GM19452 (cell line): ENCODE measurements around the gene TST.
A peak's percentile ranks its signal among the peaks of the same experiment; 100 is the strongest.

ENCODE experiments used
- ATAC-seq: cut with Tn5 transposase; IDR thresholded peaks from one replicate; pipeline ENCODE4 v1.9.1; 2021; ENCODE audit not compliant: unreplicated experiment

Gene TST

DNA sequence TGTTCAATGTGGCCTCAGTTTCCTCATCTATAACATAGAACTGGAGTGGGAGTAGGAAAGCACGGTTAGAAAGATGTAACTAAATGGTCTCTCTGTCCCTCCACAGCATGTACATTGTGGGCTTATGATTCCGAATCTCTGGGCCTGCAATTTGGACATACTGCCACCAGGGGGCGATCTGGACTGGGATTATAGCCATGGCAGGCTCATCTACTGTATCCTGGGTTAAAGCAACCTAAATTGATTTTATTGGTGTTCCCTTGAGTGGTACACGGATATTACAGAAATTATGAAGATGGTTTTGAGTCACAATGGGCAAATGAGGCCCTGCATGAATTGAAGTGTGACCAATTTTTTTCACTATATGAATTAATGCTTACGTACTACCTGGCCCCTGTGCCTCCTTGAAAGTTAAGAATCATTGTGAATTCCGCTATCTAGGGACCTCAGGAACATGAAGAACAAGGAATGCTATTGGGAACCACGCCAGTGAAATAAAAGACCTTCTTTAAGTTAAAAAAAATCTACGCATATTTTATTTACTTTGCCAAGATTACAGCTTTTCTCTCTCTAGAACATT lies 32.9 kb downstream of the TST start:
- no peak for ATAC-seq

DNA sequence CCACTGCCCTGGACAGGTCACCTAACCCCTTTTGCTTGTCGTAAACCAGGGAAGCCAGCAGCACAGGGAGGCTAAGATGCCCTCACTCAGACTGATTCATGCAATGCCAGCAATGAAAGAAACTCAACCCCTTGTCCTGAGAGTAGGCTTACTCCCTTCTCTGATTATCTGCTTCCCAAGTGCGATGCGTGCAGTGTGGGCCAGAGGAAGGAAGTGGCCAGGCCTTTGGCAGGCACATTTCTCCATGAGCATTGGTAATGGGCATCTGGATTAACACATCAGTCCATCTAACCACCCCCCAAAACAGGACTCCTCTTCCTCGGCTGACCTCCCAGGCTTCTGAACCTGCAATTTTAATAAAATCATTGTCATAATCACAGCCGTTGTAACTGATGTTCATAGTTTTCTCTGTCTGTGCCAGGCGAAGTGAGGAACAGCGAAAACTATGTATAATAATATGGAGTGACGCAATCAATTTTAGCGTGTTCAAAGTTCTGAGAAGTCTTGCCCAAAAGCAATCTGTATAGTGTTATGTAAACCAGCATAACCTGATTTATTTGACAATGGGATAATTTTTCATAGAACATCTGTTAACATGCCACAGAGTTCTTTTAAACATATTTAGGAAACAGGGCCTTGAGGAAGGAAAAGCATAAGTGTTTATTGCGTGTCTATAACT lies 33.9 kb downstream of the TST start:
- no peak for ATAC-seq

DNA sequence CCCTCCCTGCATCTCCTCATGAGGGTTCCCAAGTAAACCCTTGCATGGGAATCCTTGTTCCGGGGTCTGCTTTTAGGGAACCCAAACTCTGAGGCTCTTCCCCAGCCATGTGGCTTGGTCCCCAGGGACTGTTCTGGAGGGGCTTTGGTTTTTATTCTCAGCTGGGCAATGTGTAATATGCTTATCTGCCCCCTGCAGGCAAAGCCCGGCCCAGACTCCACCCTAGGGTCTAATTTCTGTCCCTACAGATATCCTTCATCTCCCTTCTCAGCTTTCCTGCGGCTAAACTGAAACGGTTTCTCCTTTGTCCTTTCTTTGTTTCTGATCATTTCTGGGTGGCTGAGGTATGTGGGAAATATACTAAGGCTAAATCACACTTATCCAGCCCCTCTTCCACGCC lies 37.1 kb downstream of the TST start:
- ATAC-seq, result no peak

- ATAC-seq, result no peak
Observed at GRCh38 chr22:36981247-36981775, 37.9 kb downstream of the TST start.

- ATAC-seq, result no peak
Observed at GRCh38 chr22:36979016-36979910, 40.0 kb downstream of the TST start.

DNA sequence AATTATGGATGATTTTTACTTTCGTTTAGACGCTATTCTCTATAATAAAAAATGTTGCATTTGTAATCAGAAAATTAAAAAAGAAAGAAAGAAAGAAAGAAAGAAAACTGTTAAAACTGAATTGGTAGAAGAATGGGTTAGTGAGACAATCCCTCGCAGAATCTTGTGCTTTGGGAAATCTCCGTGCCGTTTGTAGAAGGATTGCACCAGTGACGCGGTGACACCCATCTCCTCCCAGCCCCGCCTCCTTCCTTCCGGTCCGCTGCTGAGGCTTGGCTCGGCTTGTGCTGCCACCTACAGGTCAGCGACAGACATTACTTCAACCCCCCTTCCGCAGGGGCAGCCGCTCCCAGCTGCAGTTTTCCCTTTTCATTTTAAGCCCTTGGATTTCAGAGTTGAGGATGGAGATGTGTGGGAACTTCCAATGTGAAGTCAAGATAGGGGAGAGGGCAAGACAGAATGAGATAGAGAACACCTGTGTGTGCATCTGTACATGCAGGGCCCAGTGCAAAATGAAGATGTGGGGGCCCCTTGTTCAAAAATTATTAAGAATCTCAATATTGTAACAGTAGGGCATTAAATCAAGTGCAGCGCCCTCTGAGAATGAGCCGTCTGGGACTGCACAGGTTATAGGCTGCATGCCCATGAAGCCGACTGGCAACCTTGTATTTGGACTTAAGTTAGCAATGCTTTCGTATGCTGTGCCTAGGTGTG lies 41.1 kb downstream of the TST start:
- peak; percentile 76 for ATAC-seq

DNA sequence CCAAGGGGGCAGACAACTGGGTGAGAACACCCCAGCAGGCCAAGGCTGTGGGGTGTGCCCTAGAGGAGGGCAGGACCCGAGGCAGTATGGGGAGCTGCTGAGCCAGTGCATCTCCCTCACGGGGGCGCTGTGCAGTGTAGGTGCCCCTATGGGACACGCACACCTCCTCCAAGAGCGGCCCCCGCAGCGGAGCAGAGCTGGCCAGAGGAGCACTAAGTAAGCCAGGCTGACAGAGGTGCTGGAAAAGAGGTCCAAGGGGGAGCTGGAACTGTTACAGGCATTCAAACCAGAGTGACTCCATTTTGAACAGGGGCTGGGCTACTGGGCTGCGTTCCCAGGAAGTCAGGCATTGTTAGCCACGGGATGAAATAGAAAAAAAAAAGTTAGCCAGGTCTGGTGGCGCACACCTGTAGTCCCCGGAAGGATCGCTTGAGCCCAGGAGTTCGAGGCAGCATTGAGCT lies 41.8 kb downstream of the TST start:
- no peak for ATAC-seq

DNA sequence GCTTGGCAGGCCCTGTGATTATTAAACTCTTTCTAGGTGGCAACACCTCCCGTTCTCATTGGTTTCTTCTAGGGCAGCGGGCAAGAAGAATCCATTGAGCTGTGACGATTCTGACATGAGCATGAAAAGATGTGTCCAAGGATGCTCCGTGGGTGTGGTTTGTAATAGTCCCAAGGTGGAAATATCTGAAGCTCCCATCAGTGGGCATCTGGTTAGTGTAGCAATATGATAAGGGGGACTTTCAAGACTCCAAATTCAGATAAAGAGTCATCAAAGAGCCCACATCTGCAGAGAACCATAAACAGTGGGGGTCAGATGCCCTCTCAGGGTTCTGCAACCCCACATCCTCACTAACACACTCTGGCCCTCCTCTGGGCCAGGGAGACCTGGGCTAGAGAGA lies 42.6 kb downstream of the TST start:
- no peak for ATAC-seq

- no peak for ATAC-seq
Observed at GRCh38 chr22:36971341-36972125, 47.7 kb downstream of the TST start.

DNA sequence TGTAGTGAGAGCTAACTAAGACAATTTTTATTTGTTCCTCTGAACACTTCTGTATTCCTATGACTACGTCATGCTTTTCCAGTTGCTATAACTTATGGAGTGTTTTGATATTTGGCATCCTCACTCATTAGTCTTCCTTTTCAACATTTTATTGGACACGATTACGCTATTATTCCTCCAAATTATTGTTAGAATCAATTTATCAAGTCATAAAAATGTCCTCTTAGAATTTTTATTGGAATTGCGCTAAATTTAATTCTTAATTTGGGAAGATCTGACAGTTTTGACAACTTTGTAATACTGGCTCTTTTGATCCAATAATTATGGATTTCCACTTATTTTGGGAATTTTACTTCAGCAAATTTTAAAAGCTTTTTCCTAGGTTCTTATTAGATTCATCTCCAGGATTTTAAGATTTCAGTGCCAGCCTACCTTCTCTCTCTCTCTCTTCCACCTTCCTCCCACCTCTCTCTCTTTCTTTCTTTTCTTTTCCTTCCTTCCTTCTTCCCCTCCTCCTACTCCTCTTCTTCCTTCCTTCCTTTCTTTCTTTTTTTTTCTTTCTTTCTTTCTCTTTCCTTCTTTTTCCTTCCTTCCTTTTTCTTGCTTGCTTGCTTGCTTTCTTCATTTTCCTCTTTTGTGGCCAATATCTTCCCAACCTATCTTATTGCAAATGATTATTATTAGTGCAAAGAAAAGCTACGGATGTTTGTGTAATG lies 50.8 kb downstream of the TST start:
- ATAC-seq, result no peak

DNA sequence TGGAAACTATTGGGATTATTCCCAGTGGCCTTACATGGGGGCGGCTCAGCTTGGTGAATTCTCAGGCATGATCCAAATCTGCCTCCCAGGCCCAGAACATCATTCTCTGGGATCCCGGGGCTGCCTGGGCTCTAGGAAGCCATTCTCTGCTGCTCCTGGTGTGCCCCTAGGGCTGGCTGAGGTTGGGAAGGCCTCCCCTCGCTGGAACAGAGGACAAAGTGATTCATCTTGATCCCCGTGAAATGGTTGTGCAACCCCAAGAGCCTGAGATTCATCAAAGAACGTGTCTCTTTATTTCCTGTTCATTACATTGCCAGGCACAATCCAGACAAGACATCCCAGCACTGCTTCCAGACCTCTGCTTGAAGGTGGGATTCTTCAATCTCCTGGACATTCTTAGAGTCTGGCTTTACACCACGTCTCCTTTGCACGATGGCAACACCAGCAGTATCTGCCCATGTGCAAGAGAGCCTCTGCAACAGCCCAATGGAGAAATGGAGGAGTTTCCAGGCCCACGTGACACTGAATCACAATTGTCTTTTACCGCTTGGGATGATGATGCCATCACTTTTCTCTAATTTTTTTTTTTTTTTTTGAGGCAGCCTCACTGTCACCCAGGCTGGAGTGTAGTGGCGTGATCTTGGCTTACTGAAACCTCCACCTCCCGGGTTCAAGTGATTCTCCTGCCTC lies 52.3 kb downstream of the TST start:
- ATAC-seq, result no peak

DNA sequence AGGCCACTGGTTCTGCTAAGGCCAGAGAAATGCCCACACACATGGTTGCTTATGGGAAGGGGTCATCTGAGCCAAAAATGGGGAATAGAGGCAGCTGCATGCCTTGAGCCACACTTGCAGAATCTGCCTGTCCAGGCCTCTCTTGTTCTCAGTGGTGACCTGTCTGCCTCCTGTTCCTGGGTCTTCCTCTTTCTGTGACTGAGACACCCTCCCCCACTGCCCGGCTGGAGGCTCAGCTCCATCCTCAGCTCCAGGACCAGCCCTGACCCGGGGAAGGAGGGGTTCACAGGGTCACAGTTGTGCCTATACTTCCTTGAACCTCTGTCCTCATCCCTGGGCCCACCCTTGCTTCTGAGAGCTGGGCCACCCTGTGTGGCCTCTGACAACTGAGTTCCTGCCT lies 53.6 kb downstream of the TST start:
- ATAC-seq, result no peak

DNA sequence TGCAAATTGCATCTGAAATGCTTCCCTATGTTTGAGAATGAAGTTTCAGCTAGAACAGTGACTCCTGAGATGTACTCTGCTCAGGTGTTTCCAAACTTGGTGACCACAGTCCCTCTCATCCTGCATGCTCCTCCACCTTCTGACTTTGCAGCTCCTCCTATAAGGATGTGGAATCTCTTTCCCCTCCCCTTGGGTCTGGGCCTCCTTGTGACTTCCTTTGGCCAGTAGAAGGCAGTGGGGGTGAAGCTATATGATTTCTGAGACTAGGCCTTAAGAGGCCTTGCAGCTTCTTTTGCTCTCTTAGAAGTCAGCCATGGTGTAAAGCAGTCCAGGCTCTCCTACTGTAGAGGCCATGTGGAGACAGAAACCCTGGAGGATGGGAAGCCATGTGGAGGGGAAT lies 55.1 kb downstream of the TST start:
- no peak for ATAC-seq

DNA sequence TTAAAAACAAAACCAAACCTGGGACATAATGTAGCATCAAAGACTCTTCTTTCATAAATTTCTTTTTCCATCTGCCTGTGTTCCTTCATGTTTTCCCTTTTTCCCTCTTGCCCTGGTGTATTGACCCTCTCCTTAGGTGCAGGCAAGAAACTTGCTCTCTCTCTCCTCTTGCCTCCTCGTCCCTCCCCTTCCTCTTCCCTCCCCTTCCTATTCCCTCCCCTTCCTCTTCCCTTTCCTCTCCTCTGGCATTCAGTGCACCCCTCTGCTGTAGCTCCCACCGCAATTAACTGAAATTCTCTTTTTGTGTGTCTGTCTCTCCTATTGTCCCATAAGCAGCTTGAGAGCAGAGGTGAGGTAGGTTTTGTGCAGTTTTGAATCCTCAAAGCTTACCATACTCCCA lies 55.9 kb downstream of the TST start:
- no peak for ATAC-seq

DNA sequence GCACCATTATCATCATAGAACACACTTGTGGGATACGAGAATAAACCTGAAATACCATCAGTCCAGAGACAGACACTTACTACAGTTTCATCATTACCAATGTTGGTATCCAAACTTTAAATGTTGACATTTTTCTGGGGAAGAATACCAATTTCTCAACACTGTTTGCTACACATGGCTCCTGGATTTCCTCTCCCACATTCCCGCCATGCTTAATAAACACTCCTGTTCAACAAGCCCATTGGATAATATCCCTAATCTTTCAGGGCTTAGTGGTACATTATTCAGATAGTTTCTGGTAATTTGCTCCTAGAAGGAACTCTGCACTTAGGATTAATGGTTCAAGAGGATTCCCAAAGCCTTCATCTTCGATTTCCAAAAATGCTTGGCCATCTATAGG lies 57.6 kb downstream of the TST start:
- ATAC-seq, result no peak
